ENCODE measurements around the gene RNF130. TPM values are rescaled to one million over a fixed set of nuclear protein-coding genes. Genes with fewer than 3 reads are reported as not detected.

RNF130 gene
- total RNA-seq, 1 donor from 2014 or later = 183 TPM

DNA sequence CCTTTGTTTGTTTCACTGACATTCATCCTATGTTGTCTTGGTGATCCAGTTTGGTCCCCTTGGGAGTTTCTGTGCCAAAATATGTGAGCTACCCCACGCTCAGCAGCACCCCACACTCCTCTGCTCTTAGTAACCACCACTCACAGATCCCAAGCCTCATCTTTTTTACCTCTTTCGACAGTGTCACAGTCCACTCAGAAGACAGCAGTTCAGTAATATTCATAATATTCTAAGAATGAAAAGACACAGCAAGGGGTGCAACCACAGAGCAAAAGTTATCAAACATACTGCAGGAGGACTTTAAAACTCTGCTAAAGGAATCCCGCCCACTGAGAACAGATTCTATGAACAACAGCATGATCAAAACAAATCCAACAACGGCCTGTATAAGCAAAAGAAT is 28.2 kb downstream of the RNF130 start:
- Mint-ChIP-seq H3K9me3 (peaks cover 68% of the 10 kb centered on the region), H3K4me3 (no peak overlapping the region), H3K36me3 (peaks cover 82% of the 10 kb centered on the region), H3K4me1 (no peaks in the 10 kb centered on the region), H3K27me3 (ENCODE audit: insufficient read depth, low read depth) (peaks cover 7% of the 10 kb centered on the region), H3K27ac (peak overlapping the region; percentile 64)
- H3K9me3 ChIP-seq (ENCODE audit: low read depth) = peaks cover 9% of the 10 kb centered on the region
- no peaks in the 10 kb centered on the region for H3K4me1 ChIP-seq
- DNase-seq (ENCODE audit: low spot score) = no peak
- H3K79me2 ChIP-seq (ENCODE audit: low read depth) = peaks cover 98% of the 10 kb centered on the region
- H3K4me3 ChIP-seq = no peak overlapping the region
- H3K27me3 ChIP-seq = no peaks in the 10 kb centered on the region
- H3K4me2 ChIP-seq = no peak overlapping the region
- no peak for TF ChIP-seq EZH2 (IDR thresholded peaks at IDR 0.05)
- no peak for TF ChIP-seq EZH2phosphoT487 (IDR thresholded peaks at IDR 0.05)
- TF ChIP-seq, protein P1, sequence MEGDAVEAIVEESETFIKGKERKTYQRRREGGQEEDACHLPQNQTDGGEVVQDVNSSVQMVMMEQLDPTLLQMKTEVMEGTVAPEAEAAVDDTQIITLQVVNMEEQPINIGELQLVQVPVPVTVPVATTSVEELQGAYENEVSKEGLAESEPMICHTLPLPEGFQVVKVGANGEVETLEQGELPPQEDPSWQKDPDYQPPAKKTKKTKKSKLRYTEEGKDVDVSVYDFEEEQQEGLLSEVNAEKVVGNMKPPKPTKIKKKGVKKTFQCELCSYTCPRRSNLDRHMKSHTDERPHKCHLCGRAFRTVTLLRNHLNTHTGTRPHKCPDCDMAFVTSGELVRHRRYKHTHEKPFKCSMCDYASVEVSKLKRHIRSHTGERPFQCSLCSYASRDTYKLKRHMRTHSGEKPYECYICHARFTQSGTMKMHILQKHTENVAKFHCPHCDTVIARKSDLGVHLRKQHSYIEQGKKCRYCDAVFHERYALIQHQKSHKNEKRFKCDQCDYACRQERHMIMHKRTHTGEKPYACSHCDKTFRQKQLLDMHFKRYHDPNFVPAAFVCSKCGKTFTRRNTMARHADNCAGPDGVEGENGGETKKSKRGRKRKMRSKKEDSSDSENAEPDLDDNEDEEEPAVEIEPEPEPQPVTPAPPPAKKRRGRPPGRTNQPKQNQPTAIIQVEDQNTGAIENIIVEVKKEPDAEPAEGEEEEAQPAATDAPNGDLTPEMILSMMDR (IDR thresholded peaks at IDR 0.05) = no peak
- H3K36me3 ChIP-seq = peaks cover 27% of the 10 kb centered on the region
- H4K20me1 ChIP-seq (ENCODE audit: low read depth) = peaks cover 64% of the 10 kb centered on the region
- no peak overlapping the region for H3K9ac ChIP-seq
- H3F3A ChIP-seq (ENCODE audit: low read depth) = no peaks in the 10 kb centered on the region
- H2AFZ ChIP-seq (replicated peaks) = no peak overlapping the region
- H3K27ac ChIP-seq = no peak overlapping the region

DNA sequence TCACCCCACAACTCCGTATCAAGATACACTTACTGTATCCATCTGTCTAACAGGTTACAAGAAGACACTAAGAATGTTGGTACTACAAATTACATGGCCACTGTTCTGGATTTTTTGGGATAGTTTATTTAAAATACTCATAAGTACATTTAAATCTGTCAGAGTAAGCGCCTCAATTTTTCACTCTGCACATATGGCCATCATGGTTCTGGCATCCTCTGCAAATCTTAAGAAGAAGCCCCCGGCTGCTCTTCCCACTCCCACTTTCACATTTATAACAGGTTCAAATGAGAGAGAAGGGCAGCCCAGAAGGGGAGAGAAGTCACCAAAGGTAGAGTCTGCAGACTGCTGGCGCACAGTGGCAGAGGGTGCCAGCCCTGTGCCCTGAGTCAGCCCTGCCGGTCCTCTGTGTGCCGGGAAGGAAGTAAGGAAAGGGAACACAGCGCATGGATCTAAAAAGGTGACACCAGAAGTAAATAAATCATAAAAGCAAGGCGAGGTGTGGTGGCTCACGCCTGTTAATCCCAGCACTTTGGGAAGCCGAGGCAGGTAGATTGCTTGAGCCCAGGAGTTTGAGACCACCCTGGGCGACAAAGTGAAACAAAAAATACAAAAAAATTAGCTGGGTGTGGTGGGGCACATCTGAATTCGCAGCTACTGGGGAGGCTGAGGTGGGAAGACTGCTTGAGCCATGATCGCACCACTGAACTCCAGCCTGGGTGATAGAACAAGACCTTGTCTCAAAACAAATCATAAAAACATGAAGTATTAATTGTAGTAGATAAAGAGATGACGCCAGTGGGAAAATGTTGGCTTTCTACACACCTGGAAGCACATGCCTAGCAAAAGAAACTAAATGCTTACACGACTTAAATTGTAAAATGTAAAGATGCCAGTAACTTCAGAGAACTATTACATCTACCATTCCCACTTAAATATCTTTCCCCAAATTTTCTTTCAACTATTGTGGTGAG is 30.0 kb downstream of the RNF130 start:
- H3K4me2 ChIP-seq = no peak overlapping the region
- no peaks in the 10 kb centered on the region for H3K4me1 ChIP-seq
- H3K36me3 Mint-ChIP-seq = peaks cover 82% of the 10 kb centered on the region
- H4K20me1 ChIP-seq (ENCODE audit: low read depth) = peaks cover 60% of the 10 kb centered on the region
- peaks cover 1% of the 10 kb centered on the region for H3K9me3 ChIP-seq (ENCODE audit: low read depth)
- H3F3A ChIP-seq (ENCODE audit: low read depth) = no peaks in the 10 kb centered on the region
- H3K36me3 ChIP-seq = peaks cover 22% of the 10 kb centered on the region
- H3K9me3 Mint-ChIP-seq = peaks cover 68% of the 10 kb centered on the region
- H3K79me2 ChIP-seq (ENCODE audit: low read depth) = peaks cover 91% of the 10 kb centered on the region
- no peak overlapping the region for H2AFZ ChIP-seq (replicated peaks)
- H3K9ac ChIP-seq = no peak overlapping the region
- H3K27me3 Mint-ChIP-seq (ENCODE audit: insufficient read depth, low read depth) = peaks cover 6% of the 10 kb centered on the region
- no peaks in the 10 kb centered on the region for H3K4me1 Mint-ChIP-seq
- no peak for DNase-seq (ENCODE audit: low spot score)
- TF ChIP-seq, protein P1 (IDR thresholded peaks at IDR 0.05) = no peak
- no peak overlapping the region for H3K27ac Mint-ChIP-seq
- H3K4me3 Mint-ChIP-seq = no peak overlapping the region
- no peak overlapping the region for H3K27ac ChIP-seq
- no peaks in the 10 kb centered on the region for H3K27me3 ChIP-seq
- no peak overlapping the region for H3K4me3 ChIP-seq

DNA sequence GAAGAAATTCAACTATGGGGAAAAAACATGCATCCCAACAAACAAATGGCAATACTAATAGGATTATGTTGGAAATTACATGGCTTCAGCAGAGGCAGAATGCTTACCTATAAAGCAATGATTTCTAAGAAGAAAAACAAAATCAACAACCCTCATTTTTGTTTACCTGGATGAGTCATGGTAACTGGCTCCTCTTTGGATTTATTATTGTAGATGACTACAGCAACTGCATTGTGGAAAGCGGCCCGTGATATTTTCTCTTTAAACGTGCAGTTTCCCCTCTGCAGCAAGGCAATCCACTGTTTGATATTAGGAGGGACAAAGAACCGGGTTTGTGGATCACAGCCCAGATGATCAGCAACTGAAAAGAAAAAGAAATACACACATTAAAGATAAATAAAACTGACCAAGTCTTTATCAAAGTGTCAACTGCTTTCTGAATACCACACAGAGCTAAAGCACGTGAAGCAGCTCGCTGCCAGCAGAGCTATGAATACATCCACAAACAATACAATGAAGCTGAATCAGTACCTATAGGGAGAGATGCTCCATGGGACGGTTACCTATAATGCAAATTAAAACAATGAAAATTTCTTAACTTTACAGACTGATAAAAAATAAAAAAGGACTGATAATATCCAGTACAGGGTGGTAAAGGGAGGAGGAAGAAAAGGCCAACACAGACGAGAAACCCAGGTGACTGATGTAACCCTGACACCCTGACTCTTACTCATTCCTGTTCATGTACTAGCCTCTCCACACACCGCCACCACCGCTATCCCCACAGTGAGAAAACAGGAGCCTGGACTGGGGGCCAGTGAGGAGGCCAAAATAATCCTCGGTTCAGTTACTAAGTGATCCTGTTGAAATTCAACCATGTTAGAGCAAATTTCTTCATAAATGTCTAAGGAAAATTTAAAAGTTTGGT is 31.0 kb downstream of the RNF130 start:
- Mint-ChIP-seq H3K36me3 (peaks cover 85% of the 10 kb centered on the region), H3K9me3 (peaks cover 71% of the 10 kb centered on the region), H3K4me3 (no peak overlapping the region), H3K27me3 (ENCODE audit: insufficient read depth, low read depth) (peaks cover 8% of the 10 kb centered on the region), H3K27ac (no peak overlapping the region), H3K4me1 (no peaks in the 10 kb centered on the region)
- Histone ChIP-seq H3K4me2 (no peak overlapping the region), H3K9me3 (ENCODE audit: low read depth) (no peaks in the 10 kb centered on the region), H4K20me1 (ENCODE audit: low read depth) (peaks cover 60% of the 10 kb centered on the region), H3F3A (ENCODE audit: low read depth) (no peaks in the 10 kb centered on the region), H3K4me1 (no peaks in the 10 kb centered on the region), H2AFZ (replicated peaks) (no peak overlapping the region), H3K27ac (no peak overlapping the region), H3K27me3 (no peaks in the 10 kb centered on the region), H3K9ac (no peak overlapping the region), H3K79me2 (ENCODE audit: low read depth) (peaks cover 83% of the 10 kb centered on the region), H3K4me3 (no peak overlapping the region), H3K36me3 (peaks cover 28% of the 10 kb centered on the region)
- no peak for DNase-seq (ENCODE audit: low spot score)
- TF ChIP-seq EZH2 (IDR thresholded peaks at IDR 0.05) = no peak
- TF ChIP-seq, protein P1 (IDR thresholded peaks at IDR 0.05) = no peak
- TF ChIP-seq EZH2phosphoT487 (IDR thresholded peaks at IDR 0.05) = no peak
